Measurements from ENCODE around the gene DHX35.

- TF ChIP-seq CTCF (IDR thresholded peaks at IDR 0.05; ENCODE audit: borderline replicate concordance, extremely low read depth, low read length, poor library complexity, severe bottlenecking) (no peak), EZH2 (IDR thresholded peaks at IDR 0.05; ENCODE audit: borderline replicate concordance, low read depth, low read length, severe bottlenecking) (no peak)
These were observed 75.9 kb downstream of the DHX35 start for GRCh38 chr20:39038047-39038446.

All from DND-41 (cell line).